HG03045 (cell line): ENCODE measurements around the gene DNA2.

Experiments used
- ATAC-seq: cut with Tn5 transposase; IDR thresholded peaks from one replicate; pipeline ENCODE4 v1.9.1; 2021; ENCODE audit warnings: mild to moderate bottlenecking, moderate library complexity; ENCODE audit not compliant: unreplicated experiment

DNA2 gene

DNA sequence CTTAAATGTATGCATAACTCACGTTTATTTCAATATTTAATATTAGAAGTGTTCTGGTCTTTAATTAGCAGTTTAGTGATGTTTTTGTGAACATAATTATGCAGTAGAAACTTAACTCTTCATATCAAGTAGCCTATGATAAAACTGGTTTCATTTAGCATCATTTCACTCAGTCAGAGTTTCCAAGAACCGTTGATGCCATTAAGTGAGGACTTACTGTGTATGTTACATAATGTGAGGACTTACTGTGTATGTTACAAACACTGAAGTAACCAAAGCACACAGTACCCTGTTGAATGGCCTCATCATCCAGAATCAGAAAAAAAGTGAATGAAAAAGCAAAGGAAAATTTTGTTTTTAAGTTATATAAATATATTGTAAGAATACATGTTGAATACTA is 106.2 kb downstream of the DNA2 start:
- no peak for ATAC-seq

DNA sequence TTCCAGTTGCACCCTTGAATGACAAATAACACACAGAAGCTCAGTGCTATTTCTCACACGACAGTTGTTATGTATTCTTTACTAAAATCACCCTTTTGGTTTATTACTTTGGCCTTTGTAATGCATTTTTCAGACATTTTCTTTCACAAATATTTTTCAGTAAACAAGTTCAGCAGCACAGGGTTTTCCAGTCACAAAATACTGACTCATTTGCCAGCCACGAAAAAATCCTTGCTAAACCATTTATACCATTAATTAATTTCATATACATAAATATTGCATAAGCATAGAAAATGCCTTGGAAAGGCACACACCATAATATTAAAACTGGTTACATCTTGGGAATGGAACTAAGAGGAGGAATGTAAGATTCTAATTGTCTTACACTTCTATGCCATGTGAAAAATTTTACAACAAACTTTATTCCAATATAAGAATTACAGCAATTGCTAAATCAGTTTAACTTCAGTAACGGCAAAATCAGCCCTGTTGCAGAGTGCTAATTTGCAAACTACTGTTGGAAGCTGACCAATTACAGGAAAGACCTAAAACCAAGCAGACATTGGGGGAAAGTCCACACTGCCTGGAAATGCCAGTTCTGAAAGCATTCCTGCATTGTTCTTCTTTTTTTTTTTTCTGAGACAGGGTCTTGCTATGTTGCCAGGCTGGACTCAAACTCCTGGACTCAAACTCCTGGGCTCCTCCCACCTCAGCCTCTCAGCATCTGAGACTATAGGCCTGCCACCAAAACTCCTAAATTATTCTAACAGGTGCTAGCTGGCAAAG is 107.5 kb downstream of the DNA2 start:
- ATAC-seq, result no peak
